Measurements from ENCODE around the gene CASS4. TPM values are rescaled to one million over a fixed set of nuclear protein-coding genes. Genes with fewer than 3 reads are reported as not detected.
"Not testable (repeated sequence)": the region's sequence is repeated elsewhere in the genome, so short reads cannot be mapped to it uniquely, and the experiment has no call there.

The CASS4 gene
- total and polyA plus RNA-seq, 2 donors (not counting 1 experiment from before 2014, with no cell fraction given), result 17.7 to 65.8 TPM

DNA sequence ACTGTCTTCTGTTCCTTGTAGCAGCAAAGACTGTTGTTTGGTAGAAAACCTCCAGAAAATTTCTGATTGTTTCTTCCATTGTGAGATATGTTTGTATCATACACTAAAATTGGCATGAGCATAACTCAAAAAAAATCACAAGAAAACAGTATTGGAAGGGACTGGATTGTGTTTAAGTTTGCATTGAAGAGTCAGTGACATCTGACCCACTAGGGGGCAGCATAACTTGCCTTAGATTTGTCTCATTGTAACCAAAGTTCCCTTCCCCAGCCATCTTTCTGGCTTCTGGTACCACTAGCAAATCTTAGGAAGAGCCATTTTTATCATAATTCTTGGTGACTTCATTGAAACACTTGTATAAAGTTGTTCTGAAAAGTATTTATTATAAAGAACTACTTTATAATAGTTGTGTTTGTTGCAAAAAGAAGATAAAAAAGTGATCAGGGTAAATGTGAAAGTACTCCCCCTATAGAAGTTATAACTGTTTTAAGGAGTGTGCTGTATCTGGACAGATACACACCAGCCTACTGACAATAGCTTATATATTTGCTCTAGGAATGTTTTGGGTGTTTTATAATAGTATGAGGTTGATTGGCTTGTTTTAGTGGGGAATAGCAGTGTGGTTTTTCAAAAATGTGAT lies 11.9 kb upstream of the CASS4 start:
- H3K4me1 ChIP-seq (ENCODE audit: control insufficient read depth, extremely low read depth, insufficient read depth, low read length), result peaks cover 2% of the 10 kb centered on the region
- H3K9ac ChIP-seq (ENCODE audit: insufficient read depth, low read length), result no peak overlapping the region
- TF ChIP-seq, protein P1, sequence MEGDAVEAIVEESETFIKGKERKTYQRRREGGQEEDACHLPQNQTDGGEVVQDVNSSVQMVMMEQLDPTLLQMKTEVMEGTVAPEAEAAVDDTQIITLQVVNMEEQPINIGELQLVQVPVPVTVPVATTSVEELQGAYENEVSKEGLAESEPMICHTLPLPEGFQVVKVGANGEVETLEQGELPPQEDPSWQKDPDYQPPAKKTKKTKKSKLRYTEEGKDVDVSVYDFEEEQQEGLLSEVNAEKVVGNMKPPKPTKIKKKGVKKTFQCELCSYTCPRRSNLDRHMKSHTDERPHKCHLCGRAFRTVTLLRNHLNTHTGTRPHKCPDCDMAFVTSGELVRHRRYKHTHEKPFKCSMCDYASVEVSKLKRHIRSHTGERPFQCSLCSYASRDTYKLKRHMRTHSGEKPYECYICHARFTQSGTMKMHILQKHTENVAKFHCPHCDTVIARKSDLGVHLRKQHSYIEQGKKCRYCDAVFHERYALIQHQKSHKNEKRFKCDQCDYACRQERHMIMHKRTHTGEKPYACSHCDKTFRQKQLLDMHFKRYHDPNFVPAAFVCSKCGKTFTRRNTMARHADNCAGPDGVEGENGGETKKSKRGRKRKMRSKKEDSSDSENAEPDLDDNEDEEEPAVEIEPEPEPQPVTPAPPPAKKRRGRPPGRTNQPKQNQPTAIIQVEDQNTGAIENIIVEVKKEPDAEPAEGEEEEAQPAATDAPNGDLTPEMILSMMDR (conservative IDR thresholded peaks at IDR 0.05 in 1 of 2, IDR thresholded peaks at IDR 0.05 in 1 of 2; ENCODE audit: low read depth in 1 of 2, low read length in 2 of 2), result peak; percentile 80 to 84
- no peak for TF ChIP-seq EZH2 (IDR thresholded peaks at IDR 0.05; ENCODE audit: low read length, missing control alignments)
- no peaks in the 10 kb centered on the region for H3K9me3 ChIP-seq (ENCODE audit: control insufficient read depth, insufficient read depth, low read depth, low read length)
- H3K27ac ChIP-seq (ENCODE audit: insufficient read depth, low read length), result no peak overlapping the region
- no peak overlapping the region for H3K4me3 ChIP-seq (replicated peaks in 1 of 4; ENCODE audit: control extremely low read depth in 1 of 4, insufficient read depth in 1 of 4, low read depth in 3 of 4, low read length in 4 of 4)
- peaks cover 39% of the 10 kb centered on the region for H3K36me3 ChIP-seq (ENCODE audit: control insufficient read depth, insufficient read depth, low read length)
- H2AFZ ChIP-seq (ENCODE audit: low read length), result no peak overlapping the region
- no peaks in the 10 kb centered on the region for H4K20me1 ChIP-seq (ENCODE audit: control insufficient read depth, extremely low read depth, insufficient read depth, low read length)
- peaks cover 23% of the 10 kb centered on the region for H3K79me2 ChIP-seq (ENCODE audit: control insufficient read depth, insufficient read depth, low read length)
- peak; percentile 56 to 88 for DNase-seq (ENCODE audit: low read depth in 2 of 2)
- H3K4me2 ChIP-seq (ENCODE audit: extremely low read depth, insufficient read depth, low read length), result no peak overlapping the region
- no peaks in the 10 kb centered on the region for H3K27me3 ChIP-seq (ENCODE audit: control insufficient read depth, insufficient read depth, low read length)

GRCh38 chr20:56403465-56403864 lies 8.6 kb upstream of the CASS4 start:
- Histone ChIP-seq H3K4me1 (ENCODE audit: control insufficient read depth, extremely low read depth, insufficient read depth, low read length) (peaks cover 2% of the 10 kb centered on the region), H4K20me1 (ENCODE audit: control insufficient read depth, extremely low read depth, insufficient read depth, low read length) (no peaks in the 10 kb centered on the region), H3K27ac (ENCODE audit: insufficient read depth, low read length) (no peak overlapping the region), H3K4me2 (ENCODE audit: extremely low read depth, insufficient read depth, low read length) (no peak overlapping the region), H3K4me3 (replicated peaks in 1 of 4; ENCODE audit: control extremely low read depth in 1 of 4, insufficient read depth in 1 of 4, low read depth in 3 of 4, low read length in 4 of 4) (no peak overlapping the region), H3K9ac (ENCODE audit: insufficient read depth, low read length) (no peak overlapping the region), H3K36me3 (ENCODE audit: control insufficient read depth, insufficient read depth, low read length) (peaks cover 27% of the 10 kb centered on the region), H3K27me3 (ENCODE audit: control insufficient read depth, insufficient read depth, low read length) (no peaks in the 10 kb centered on the region), H3K79me2 (ENCODE audit: control insufficient read depth, insufficient read depth, low read length) (peaks cover 15% of the 10 kb centered on the region), H2AFZ (ENCODE audit: low read length) (no peak overlapping the region), H3K9me3 (ENCODE audit: control insufficient read depth, insufficient read depth, low read depth, low read length) (no peaks in the 10 kb centered on the region)
- DNase-seq (ENCODE audit: low read depth in 2 of 2), result no peak
- TF ChIP-seq, protein P1 (conservative IDR thresholded peaks at IDR 0.05 in 1 of 2, IDR thresholded peaks at IDR 0.05 in 1 of 2; ENCODE audit: low read depth in 1 of 2, low read length in 2 of 2), result no peak
- TF ChIP-seq EZH2 (IDR thresholded peaks at IDR 0.05; ENCODE audit: low read length, missing control alignments), result no peak

GRCh38 chr20:56405356-56405755 lies 6.7 kb upstream of the CASS4 start:
- not testable (repeated sequence) for H3K9me3 ChIP-seq (ENCODE audit: control insufficient read depth, insufficient read depth, low read depth, low read length); H3K27me3 ChIP-seq (ENCODE audit: control insufficient read depth, insufficient read depth, low read length); H3K9ac ChIP-seq (ENCODE audit: insufficient read depth, low read length); H4K20me1 ChIP-seq (ENCODE audit: control insufficient read depth, extremely low read depth, insufficient read depth, low read length); DNase-seq (ENCODE audit: low read depth in 2 of 2); H3K27ac ChIP-seq (ENCODE audit: insufficient read depth, low read length); H3K4me1 ChIP-seq (ENCODE audit: control insufficient read depth, extremely low read depth, insufficient read depth, low read length); H3K4me3 ChIP-seq (replicated peaks in 1 of 4; ENCODE audit: control extremely low read depth in 1 of 4, insufficient read depth in 1 of 4, low read depth in 3 of 4, low read length in 4 of 4); H3K4me2 ChIP-seq (ENCODE audit: extremely low read depth, insufficient read depth, low read length); H2AFZ ChIP-seq (ENCODE audit: low read length)
- Histone ChIP-seq H3K79me2 (ENCODE audit: control insufficient read depth, insufficient read depth, low read length) (peaks cover 14% of the 10 kb centered on the region), H3K36me3 (ENCODE audit: control insufficient read depth, insufficient read depth, low read length) (peaks cover 18% of the 10 kb centered on the region)

All from fibroblast of lung (primary cell).